ENCODE data around the gene USP3.
"Not testable (repeated sequence)": the region's sequence is repeated elsewhere in the genome, so short reads cannot be mapped to it uniquely, and the experiment has no call there.

Gene USP3

DNA sequence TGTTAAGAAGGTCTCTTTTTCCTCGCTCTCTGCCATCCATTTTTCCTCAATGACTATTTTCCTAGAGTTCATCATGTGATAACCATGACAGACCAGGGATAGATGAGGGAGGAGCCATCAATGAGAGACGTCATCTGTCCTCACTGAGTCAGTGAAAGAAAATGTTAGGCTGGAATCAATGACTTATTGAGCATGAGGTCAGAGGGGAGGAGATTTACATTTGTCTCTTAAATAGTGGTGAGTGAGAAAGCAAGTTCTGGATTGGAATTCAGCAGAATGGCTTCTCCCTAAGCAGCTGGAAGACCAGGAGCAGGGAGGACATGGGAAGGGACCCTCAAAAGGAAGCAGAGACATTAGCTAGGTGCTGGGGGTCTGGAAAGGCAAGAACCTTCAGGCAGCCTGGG is 28.2 kb upstream of the USP3 start:
- DNase-seq (ENCODE audit: low read depth in 3 of 3) = no peak

DNA sequence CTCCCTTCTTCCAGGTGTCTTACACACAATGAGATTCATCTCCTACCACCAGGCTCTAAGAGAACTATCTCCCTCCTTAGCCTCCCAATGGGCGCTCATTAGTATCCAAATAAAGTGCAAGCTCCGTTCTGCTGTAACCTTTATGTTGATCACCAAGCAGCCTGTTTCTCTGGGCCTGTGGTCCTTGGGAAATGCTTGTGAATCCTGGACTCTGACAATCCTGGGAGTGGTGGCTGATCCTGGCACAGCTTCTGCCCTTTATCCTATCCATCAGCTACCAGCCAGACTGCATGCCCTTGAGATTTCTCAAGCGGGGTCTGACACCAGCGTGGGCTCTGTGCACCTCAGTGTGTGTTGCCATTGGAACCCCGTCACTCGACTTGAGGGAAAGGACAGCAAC is 26.1 kb upstream of the USP3 start:
- no peak for DNase-seq (ENCODE audit: low read depth in 3 of 3)

DNA sequence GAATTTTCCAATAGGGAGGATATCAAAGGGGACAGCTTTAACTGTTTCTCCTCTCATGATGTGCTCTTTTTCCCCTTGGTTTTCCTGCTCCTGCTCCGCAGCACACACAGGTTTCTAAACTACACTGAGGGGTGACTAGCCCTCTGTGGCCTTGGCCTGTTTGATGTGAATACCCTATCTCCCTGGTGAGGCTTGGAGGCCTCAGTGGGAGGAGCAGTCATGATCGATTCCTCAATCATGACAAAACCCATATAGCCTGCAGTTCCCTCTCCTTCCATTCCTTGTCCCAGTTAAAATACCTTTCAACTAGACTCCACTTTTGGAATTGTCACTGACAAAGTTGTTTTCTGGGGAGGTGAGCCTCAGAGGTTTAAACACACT is 24.0 kb upstream of the USP3 start:
- DNase-seq (ENCODE audit: low read depth in 3 of 3) = no peak

DNA sequence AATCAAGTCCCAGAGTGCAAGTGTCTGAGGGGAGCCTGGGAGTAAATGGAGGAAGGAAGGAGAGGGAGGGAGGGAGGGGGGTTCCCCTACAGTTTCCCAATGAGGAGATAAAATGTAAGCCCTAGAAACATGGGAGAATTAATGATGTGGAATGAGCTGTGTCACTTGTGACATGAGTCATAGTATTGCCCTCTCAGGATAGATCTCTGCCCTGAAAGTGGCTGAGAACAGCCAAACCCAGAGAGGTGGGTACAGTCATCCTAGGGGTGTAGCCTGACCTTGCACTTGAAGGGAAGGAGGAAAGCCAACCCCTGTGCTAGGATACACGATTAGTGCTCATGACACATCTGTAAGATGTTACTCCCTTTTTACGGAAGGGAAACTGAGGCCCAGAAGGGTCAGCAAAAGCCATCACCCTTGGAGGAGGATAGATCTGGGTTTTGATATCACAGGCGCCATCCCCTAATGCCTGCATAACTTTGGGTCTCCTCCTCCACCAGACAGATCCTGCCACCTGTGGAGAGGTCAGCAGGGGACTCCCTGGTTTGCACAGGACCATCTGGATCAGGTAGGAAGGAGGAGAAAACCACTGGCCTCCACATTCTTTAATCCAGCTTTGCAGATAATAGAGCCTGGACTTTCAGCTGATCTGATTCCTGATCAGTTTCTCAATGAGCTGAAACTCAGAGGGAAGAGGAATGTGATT is 23.1 kb upstream of the USP3 start:
- no peak for DNase-seq (ENCODE audit: low read depth in 3 of 3)

DNA sequence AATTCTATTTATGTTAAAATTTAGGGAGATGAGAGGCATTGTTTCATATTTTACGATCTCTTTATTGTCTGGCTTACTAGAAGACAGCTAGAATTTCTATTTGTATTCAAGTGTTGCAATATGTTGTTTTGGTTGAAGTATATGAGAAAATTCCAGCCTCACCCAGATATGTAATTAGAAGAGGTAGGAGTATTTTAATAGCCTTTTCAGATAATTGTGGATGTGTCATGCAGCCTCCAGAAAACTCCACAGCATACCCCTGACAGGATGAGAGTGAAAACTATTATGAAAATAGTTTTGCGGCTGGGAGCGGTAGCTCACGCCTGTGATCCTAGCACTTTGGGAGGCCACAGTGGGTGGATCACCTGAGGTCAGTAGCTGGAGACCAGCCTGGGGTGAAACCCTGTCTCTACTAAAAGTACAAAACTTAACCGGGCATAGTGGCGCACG is 21.5 kb upstream of the USP3 start:
- DNase-seq (ENCODE audit: low read depth in 3 of 3) = no peak

DNA sequence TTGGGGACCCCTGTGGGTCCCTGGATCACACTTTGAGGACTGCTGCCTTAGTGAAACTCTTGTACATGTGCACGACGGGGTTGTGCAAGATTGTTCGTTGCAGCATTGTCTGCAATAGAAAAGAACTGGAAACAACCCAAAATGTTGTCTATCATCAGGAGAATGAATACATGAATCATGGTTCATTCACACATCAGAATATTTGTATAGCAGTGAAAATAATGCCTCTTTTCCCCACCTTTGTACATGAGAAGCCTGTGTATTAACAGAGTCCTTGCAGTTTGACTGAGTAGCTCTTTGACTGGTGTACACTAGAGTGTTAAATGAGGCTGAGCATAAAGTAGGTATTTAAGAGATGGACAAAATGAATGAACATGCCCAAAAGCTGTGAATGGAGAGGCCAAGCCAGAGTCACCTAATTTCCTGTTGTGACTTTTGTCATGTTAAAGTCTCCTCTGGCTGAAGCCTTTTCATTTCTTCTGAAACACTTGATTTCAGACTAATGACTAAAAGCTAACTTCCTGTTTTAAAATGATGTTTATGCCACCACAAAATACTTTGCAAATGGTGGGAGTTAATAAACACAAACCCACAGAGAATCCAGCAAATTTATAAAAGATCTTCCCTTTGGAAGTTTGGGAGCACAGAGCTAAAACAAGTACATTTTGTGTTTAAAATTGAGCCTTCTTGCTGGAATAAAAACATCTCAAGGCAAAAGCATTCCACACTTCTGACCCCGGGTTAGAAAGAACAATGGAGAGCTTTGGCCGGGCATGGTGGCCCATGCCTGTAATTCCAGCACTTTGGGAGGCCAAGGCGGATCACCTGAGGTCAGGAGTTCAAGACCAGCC is 20.6 kb upstream of the USP3 start:
- DNase-seq (ENCODE audit: low read depth in 3 of 3) = no peak

DNA sequence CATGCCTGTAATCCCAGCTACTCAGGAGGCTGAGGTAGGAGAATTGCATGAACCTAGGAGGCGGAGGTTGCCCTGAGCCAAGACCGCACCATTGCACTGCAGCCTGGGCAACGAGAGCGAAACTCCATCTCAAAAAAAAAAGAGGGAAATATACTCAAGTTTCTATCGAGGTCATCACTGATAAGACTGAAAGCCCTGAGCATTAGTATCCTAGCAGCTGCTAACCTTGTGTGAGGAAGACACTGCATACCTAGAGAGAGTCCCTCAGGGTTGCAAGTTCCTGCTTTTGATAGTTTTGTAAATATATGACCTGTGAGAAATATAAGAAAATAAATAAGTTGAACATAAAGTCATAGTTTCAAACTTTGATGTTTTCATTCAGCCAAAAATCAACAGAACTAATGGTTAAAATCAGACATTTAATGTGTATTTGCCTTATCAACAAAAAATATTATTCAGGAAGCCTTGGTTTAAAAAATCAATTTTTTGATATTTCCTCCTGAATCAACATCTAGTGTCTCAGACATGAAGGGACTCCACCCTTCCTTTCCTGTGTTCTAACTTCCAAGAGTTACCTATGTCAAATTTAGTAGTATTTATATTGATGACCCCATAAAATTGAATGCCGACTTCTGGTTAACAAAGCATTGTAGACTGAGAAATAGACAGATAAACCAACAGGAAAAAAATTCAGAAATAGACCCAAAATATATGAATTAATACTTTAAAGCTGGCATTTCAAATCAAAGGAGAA is 19.8 kb upstream of the USP3 start:
- DNase-seq (ENCODE audit: low read depth in 3 of 3) = no peak

DNA sequence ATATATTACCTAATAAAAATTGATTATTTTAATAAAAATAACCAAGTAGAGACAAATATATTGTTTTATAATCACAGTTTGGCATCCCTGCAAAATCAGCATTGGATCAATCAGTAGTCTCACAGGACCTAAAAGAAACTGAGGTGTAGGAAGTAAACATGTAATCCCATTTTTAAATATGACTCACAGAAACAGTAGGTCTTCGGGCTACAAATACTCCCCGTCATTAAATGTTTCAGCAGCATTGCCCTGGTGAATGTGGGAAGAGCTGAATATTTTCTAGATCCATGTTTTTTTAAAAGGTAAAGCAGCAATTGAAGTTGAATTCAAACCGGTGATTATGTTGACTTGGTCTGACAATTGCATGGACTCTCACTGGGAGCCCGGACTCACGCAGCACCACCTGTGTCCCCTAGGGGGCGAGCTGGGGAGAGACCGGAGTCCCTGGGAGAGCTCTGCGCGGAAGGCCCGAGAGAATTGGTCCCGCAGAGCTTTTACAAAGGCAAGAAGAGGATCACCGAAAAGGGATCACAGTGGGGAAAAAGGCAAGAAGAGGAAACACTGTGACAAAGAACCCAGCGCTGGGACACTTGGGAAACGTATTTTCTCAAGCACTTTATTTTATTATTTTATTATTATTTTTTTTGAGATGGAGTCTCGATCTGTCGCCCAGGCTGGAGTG is 17.2 kb upstream of the USP3 start:
- DNase-seq (ENCODE audit: low read depth in 3 of 3) = peak; percentile 73 to 82 (median 81)

DNA sequence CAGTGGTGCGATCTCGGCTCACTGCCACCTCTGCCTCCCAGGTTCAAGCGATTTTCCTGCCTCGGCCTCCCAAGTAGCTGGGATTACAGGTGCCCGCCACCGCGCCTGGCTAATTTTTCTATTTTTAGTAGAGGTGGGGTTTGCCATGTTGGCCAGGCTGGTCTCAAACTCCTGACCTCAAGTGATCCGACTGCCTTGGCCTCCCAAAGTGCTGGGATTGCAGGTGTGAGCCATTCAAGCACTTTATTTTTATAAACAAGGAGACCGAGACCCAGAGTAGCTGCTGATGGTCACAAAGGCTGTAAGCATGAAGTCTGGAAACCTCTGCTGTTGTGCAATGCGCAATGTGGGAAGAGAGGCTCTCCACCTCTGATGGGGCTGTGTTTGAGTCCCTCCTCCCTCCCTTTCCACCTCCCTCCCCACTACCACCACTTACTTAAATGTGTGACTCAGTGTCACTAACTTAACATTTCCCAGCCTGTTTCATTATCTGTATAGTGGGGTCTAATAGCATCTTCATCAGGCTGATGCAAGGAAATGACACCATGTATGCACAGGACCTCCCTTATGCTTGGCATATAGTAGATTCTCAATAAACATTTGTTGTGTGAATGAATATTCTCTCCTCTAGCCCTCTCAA is 16.5 kb upstream of the USP3 start:
- DNase-seq (ENCODE audit: low read depth in 3 of 3) = not testable (repeated sequence)

DNA sequence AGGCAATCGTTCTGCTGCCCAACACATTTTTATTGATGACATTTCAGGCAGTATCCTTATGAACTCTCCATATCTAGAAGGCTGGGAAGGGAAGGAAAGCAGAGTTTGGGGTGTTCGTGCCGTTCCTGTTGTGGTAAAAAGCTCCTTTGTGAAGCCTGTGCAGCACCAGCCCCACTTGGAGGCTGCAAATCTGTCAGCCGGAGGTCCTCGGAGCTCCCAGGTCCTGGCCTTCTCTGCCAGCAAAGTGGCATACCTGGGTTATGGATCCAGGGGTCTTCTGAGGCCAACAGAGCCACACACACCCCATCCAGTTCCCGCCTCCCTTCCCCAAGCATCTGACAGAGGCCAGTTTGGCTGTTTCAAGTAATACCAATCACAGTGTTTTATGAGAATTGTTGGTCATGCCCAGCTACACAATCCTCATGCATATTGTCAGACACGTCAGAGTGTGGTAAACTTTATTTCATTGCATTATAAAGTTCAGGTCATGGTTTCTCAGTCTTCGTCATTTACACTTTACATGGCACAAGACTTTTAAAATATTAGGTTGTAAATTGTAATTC is 15.9 kb upstream of the USP3 start:
- DNase-seq (ENCODE audit: low read depth in 3 of 3) = no peak

DNA sequence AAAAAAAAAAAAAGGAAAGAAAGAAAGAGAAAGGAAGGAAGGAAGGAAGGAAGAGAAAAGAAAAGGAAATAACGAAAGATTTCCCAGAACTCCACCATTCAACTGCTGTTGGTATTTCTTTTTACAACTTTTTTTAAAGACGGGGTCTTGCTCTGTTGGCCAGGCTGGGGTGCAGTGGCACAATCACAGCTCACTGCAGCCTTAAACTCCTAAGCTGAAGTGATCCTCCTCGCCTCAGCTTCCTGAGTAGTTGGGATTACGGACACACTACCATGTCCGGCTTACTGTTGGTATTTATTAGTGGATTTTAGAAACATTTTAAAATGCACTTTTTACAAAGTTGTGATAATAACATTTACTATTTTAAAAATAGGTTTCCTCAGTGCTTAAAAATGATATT is 15.0 kb upstream of the USP3 start:
- no peak for DNase-seq (ENCODE audit: low read depth in 3 of 3)

DNA sequence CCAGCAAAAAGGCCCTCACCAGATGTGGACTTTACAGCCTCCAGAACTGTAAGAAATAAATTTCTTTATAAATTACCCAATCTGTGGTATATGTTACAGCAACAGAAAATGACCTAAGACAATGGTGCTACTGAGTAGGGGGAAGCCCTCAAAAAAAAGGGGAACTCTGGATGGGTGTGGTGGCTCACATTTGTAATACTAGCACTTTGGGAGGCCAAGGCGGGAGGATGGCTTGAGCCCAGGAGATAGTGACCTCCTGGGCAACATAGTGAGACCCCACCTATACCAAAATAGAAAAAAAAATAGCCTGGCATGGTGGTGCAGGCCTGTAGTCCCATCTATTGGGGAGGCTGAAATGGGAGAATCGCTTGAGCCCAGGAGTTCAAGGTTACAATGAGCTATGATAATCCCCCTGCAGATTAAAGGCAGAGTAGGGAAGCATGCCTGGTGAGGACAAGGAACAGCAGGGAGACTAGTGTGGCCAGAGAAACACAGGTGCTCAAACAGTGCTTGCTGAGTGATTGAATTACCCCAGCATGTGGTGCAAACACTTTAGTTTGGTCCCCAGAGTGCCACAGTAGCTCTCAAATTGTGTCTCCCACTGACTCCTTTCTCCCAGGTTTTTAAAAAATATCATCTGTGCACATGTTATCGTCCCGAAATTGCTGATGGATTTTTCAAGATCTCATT is 13.9 kb upstream of the USP3 start:
- no peak for DNase-seq (ENCODE audit: low read depth in 3 of 3)

DNA sequence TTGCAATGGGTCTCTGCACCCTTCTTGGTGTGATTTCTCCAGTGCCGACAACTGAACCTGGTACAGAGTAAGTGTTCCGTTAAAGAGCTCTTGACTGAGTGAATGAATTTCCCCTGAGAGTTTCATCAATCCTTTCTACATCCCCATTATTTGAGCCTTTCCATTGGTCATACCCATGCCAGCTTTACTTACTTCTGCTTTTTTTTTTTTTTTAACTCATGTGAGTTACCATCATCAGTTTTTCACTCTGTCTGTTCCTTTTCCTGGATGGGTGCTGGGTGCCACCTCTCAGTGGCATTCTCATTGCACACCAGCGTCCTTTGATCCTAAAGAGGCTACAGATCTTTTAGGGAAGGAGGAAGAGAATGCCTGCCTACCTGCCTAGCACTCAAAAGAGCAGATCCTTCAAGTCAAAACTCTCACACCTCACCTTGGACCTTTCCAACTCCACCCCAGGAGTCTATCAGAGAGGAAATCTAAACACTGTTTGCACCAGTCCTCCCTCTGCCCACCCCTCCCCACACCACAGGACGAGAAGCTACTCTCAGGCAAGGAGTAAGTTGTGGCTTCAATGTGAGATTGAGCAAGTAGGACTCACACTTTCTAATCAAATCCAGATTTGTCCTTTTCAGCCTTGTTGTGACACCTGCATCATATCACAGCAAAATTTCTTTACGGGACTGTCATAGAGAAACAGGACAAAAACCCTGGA is 13.1 kb upstream of the USP3 start:
- DNase-seq (ENCODE audit: low read depth in 3 of 3) = no peak

DNA sequence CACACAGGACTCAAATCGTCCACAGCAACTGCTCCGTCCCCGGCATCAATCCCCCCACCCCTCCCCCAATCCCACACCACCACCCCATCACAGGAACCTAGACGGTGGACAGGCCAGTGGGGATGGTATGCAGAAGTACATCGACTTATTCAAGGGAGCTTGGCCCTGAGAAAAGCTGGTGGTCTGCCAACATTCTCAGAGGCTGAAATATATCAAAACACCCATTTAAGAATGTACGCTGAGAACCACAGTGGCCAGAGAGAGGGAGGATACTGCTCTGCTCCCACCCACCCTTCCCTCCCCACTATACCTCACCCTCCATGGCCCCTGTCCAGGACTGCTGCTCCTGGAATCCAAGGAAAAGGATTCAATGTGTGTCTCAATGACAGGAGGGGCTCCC is 12.4 kb upstream of the USP3 start:
- no peak for DNase-seq (ENCODE audit: low read depth in 3 of 3)

DNA sequence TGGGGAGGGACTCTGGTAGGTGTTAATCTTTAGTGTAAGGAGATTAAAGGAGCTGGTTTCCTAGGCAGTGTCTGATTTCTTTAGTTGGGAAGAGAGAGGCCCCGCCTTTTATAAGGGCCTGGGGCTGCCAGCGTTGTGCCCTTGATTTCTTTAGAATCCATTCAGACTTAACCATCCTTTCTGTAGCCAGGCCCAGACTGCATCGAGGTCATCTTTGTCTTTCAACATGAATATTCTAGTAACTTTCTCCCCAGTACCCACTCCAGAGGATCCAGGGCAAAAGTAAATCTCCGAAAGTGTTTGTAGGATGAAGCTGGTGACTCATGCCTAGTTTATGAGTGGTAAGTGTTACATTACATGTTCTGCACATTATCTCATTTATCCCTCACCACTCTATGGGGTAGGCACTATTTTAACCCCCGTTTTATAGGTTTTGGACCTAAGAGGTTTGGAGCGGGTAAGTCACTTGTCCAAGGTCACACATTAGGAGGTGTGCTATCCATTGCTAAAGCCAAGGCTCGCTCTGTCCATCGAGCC is 11.8 kb upstream of the USP3 start:
- no peak for DNase-seq (ENCODE audit: low read depth in 3 of 3)

DNA sequence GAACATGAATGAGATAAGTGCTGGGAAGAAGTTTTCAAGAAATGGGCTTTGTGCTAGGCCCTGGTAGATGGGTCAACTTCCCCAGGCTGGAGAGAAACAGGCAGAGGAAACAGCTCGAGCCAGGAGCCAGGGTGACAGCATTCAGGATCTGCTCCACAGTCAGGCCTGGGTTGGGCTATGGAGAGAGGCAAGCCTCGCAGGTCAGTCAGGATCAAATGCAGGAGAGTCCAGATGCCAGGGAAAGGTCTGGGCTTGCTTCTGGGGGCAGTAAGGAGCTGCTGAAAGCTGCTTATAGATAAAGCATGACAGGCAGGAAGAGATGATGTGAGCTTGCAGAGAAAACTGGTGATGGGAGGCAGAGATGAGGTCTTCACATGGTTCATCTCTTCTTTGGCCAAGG is 11.0 kb upstream of the USP3 start:
- no peak for DNase-seq (ENCODE audit: low read depth in 3 of 3)

DNA sequence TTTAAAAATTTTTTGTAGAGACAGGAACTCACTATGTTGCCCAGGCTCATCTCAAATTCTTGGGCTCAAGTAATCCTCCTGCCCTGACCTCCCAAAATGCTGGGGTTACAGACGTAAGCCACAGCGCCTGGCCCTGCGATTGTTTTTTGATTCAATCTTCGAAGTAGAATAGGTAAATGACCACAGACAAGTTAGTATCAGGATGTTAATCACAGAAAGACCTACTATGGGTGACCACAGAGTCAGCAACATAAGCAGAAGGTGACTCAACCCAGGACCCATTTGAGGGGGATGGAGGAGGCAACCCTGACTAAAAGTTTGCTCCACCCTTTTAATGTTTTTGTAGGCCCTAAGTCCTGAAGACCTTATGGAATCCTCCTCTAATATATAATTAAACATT is 10.0 kb upstream of the USP3 start:
- DNase-seq (ENCODE audit: low read depth in 3 of 3) = no peak

DNA sequence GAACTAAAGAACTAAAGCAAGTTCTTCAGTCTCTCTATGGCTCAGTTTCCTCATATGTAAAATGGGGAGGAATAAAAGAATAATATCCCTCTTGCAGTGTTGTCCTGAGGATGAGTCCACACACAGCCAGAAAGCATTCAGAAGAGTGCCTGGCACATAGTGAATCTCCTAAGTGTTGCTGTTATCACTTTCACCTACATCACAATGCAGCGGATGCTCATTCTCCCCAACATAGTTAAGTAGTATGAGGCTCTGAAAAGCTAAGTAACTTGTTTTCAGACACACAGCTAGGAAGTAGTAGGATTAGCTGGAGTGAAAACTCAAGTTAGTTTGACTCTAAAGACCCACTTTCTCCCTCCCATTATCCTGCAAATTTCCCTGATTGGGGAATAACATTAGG is 9.1 kb upstream of the USP3 start:
- no peak for DNase-seq (ENCODE audit: low read depth in 3 of 3)

DNA sequence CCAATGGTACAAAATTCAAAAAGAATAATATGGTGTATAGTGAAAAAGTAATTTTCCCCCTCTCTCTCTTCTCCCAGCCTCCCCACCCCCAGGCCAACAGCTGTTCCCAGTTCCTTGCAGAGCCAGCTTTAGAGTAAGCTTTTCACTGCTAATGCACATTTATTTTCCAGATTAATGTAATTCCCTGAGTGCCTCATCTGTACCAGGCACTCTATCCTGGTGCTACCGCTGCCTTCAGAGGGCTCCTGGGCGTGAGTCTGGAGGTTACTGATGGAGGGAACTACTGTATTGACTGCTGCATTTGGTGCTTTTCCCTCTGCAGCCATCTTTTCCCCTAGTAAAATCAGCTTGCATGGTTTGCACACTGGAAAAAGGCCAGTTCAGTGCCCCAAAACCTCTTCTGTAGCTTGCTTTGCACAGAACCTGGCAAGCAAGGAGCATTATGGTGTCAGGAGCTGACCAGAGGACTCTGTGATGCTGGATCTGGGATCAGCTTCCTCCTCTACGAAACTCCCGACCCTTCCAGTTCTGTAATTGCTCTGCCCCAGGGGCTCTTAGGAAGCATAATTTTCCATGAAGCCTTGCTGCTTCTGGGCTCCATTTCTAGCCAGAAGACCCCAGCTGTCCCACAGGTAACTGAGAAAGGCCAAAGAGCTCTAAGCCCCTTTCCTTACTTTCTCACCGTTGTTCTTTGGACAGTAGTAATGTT is 8.5 kb upstream of the USP3 start:
- no peak for DNase-seq (ENCODE audit: low read depth in 3 of 3)
